Lung (tissue), 12 donors: ENCODE results near the gene ARHGAP27. TPM values are rescaled to one million over a fixed set of nuclear protein-coding genes. Genes with fewer than 3 reads are reported as not detected.
"Not testable (repeated sequence)": the region's sequence is repeated elsewhere in the genome, so short reads cannot be mapped to it uniquely, and the experiment has no call there.

Experiments used
- ATAC-seq: fragments of 200-7000 bp; cut with Tn5 transposase; one replicate; pipeline ENCODE4 v1.9.1; 2020; ENCODE audit warnings: moderate number of reproducible peaks; ENCODE audit not compliant: insufficient read depth, low FRiP score
- DNase-seq, 3 donors: peaks; one replicate each; pipeline ENCODE4 v3.0.0-alpha.2; 2013 to 2017
- H3K27ac ChIP-seq, 2 donors: one replicate each; pipeline ENCODE4 v1.5.1; 2013; ENCODE audit warnings: mild to moderate bottlenecking in 2 of 2, moderate library complexity in 2 of 2, control low read depth in 1 of 2, inconsistent platforms in 1 of 2, low read depth in 1 of 2, low read length in 1 of 2
- H3K27me3 ChIP-seq, 3 donors: one replicate each; pipeline ENCODE4 v1.5.1; 2013; ENCODE audit warnings: low read length in 2 of 3; ENCODE audit not compliant: control insufficient read depth in 3 of 3, insufficient read depth in 3 of 3
- H3K36me3 ChIP-seq, 4 donors: one replicate each; pipeline ENCODE4 v1.5.1; 2013; ENCODE audit warnings: low read length in 4 of 4, mild to moderate bottlenecking in 1 of 4, moderate library complexity in 1 of 4; ENCODE audit not compliant: control insufficient read depth in 4 of 4, insufficient read depth in 4 of 4
- H3K4me1 ChIP-seq, 5 donors: one replicate each; pipeline ENCODE4 v1.5.1; 2013; ENCODE audit warnings: low read length in 5 of 5, mild to moderate bottlenecking in 2 of 5, moderate library complexity in 1 of 5; ENCODE audit not compliant: control insufficient read depth in 5 of 5, insufficient read depth in 5 of 5
- H3K4me3 ChIP-seq: one replicate; pipeline ENCODE4 v1.5.1; 2013; ENCODE audit warnings: mild to moderate bottlenecking, control low read depth, moderate library complexity
- H3K9ac ChIP-seq, 2 donors: one replicate each; pipeline ENCODE4 v1.5.1; 2013; ENCODE audit warnings: low read length in 2 of 2, control low read depth in 1 of 2; ENCODE audit not compliant: insufficient read depth in 1 of 2
- H3K9me3 ChIP-seq, 4 donors: one replicate each; pipeline ENCODE4 v1.5.1; 2013; ENCODE audit warnings: low read length in 3 of 4, mild to moderate bottlenecking in 1 of 4, moderate library complexity in 1 of 4; ENCODE audit not compliant: control insufficient read depth in 4 of 4, insufficient read depth in 3 of 4
- WGBS, 2 donors: extraction: QIAGEN DNeasy Blood & Tissue Kit; methylation state at CpG; one replicate each; pipeline ENCODE4 v1.1.7; 2013; 5-methylcytosine and 5-hydroxymethylcytosine counted together
- polyA plus RNA-seq, 2 donors: library from polyadenylated mRNA; stranded (reverse); fragments of 200-250 nt; gene quantifications; one replicate each; pipeline ENCODE4 v1.2.1, GENCODE V29; 2013
- total RNA-seq, 2 donors: library from RNA; depleted of rRNA in 1 of 2; stranded (reverse); fragments of >200 nt in 1 of 2; gene quantifications; one replicate each; pipeline ENCODE4 v1.2.1, GENCODE V29; 2014 to 2021
- TF ChIP-seq, protein P1 (sequence below): IDR thresholded peaks from 2 replicates; pipeline ENCODE4 v1.5.1; 2012; ENCODE audit warnings: mild to moderate bottlenecking; ENCODE audit errors: control extremely low read depth, extremely low read depth
- donor health status: control.
- donor health status: control.
- donor health status: Bipolar disorder and iron deficiency.
- donor health status: healthy.
- donor health status: DM: yes; HTN: yes; CAD: no.

Gene ARHGAP27
- total and polyA plus RNA-seq, 4 donors, result 42.4 to 85.8 (median 61.8) TPM

GRCh38 chr17:45451131-45451530 is 18.5 kb upstream of the ARHGAP27 start:
- H3K9me3 ChIP-seq, result no peaks in the 10 kb centered on the region
- no peak overlapping the region for H3K9ac ChIP-seq
- no peak overlapping the region for H3K27ac ChIP-seq
- WGBS, 2 donors, result 90 to 93% methylated on average over 8 of the region's 8 CpGs
- DNase-seq (no peak), ATAC-seq (no peak)
- TF ChIP-seq, protein P1, sequence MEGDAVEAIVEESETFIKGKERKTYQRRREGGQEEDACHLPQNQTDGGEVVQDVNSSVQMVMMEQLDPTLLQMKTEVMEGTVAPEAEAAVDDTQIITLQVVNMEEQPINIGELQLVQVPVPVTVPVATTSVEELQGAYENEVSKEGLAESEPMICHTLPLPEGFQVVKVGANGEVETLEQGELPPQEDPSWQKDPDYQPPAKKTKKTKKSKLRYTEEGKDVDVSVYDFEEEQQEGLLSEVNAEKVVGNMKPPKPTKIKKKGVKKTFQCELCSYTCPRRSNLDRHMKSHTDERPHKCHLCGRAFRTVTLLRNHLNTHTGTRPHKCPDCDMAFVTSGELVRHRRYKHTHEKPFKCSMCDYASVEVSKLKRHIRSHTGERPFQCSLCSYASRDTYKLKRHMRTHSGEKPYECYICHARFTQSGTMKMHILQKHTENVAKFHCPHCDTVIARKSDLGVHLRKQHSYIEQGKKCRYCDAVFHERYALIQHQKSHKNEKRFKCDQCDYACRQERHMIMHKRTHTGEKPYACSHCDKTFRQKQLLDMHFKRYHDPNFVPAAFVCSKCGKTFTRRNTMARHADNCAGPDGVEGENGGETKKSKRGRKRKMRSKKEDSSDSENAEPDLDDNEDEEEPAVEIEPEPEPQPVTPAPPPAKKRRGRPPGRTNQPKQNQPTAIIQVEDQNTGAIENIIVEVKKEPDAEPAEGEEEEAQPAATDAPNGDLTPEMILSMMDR, result no peak
- peaks cover 0 to 3% (median 0%) of the 10 kb centered on the region in 5 donors for H3K4me1 ChIP-seq
- H3K36me3 ChIP-seq, result peaks cover 0 to 26% (median 5%) of the 10 kb centered on the region in 4 donors
- H3K27me3 ChIP-seq, result no peaks in the 10 kb centered on the region
- no peak overlapping the region for H3K4me3 ChIP-seq

DNA sequence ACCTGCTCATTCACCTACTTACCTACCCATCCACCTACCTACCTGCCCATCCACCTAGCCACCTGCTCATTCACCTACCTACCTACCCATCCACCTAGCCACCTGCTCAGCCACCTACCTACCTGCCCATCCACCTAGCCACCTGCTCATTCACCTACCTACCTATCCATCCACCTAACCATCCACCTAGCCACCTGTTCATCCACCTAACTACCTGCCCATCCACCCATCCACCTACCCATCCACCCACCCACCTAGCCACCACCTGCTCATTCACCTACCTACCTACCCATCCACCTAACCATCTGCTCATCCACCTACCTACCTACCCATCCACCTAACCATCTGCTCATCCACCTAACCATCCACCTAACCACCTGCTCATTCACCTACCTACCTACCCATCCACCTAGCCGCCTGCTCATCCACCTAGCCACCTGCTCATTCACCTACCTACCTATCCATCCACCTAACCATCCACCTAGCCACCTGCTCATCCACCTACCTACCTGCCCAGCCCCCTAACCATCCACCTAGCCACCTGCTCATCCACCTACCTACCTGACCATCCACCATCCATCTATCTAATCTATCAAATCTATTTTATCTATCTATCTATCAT is 17.1 kb upstream of the ARHGAP27 start:
- H3K4me1 ChIP-seq, H3K9ac ChIP-seq, DNase-seq, H3K27ac ChIP-seq, H3K27me3 ChIP-seq, H3K9me3 ChIP-seq, H3K4me3 ChIP-seq, ATAC-seq: not testable (repeated sequence)
- WGBS, 2 donors, result 96 to 98% methylated on average over 1 of the region's 1 CpG
- H3K36me3 ChIP-seq, result peaks cover 0 to 26% (median 5%) of the 10 kb centered on the region in 4 donors

DNA sequence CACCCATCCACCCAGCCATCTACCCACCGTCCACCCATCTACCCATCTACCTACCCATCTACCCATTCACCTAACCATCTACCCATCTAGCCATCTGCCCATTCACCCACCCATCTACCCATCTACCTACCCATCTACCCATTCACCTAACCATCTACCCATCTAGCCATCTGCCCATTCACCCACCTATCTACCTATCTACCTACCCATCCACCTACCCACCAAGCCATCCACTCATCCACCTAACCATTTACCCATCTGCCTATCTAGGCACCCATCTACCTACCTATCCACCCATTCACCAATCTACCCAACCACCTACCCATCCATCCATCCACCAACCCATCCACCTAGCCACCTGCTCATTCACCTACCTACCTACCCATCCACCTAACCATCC is 16.6 kb upstream of the ARHGAP27 start:
- ATAC-seq, DNase-seq, H3K9ac ChIP-seq, H3K4me1 ChIP-seq, H3K27me3 ChIP-seq, H3K27ac ChIP-seq, H3K4me3 ChIP-seq, H3K9me3 ChIP-seq: not testable (repeated sequence)
- WGBS, 2 donors, result 97 to 100% methylated on average over 1 of the region's 1 CpG
- peaks cover 0 to 23% (median 3%) of the 10 kb centered on the region in 4 donors for H3K36me3 ChIP-seq

- H3K9ac ChIP-seq, H3K9me3 ChIP-seq, ATAC-seq, H3K4me1 ChIP-seq, H3K27me3 ChIP-seq, DNase-seq, H3K4me3 ChIP-seq: not testable (repeated sequence)
- Histone ChIP-seq H3K27ac (peak overlapping the region in 1 of 2 donors; percentile 59), H3K36me3 (peaks cover 0 to 20% (median 3%) of the 10 kb centered on the region in 4 donors)
- 82 to 100% methylated on average over 1 of the region's 1 CpG for WGBS, 2 donors
These were observed 15.8 kb upstream of the ARHGAP27 start for GRCh38 chr17:45448483-45448882.

DNA sequence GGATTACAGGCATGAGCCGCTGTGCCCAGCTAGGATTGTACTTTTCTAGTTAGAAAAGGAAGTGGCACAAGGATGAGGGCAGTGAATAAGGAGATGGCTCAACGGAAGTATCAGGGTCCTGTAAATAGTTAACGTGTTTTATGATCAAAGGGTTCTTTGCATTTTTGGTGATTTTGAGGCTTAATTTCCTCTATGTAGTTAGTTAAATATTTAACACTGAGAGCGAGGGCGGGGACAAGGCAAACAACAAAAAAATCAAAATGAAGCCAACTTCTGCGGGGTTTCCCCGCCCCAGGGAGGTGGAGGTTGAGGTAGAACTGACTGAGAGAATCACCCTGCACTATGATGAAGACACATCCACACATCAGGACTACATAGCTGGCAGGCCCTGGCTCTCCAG is 15.4 kb upstream of the ARHGAP27 start:
- not testable (repeated sequence) for H3K4me3 ChIP-seq, ATAC-seq, H3K9me3 ChIP-seq, H3K27me3 ChIP-seq, H3K4me1 ChIP-seq, H3K9ac ChIP-seq
- H3K36me3 ChIP-seq, result peaks cover 0 to 19% (median 3%) of the 10 kb centered on the region in 4 donors
- DNase-seq, result peak in 1 of 3 donors; percentile 12
- peak overlapping the region in 1 of 2 donors; percentile 59 for H3K27ac ChIP-seq
- whole genome bisulfite sequencing, 2 donors, result 55 to 61% methylated on average over 7 of the region's 7 CpGs

- not testable (repeated sequence) for H3K9ac ChIP-seq, ATAC-seq, H3K4me1 ChIP-seq, H3K4me3 ChIP-seq, H3K9me3 ChIP-seq, H3K27me3 ChIP-seq
- Histone ChIP-seq H3K36me3 (peaks cover 0 to 17% (median 3%) of the 10 kb centered on the region in 4 donors), H3K27ac (peak overlapping the region in 1 of 2 donors; percentile 87)
- 51 to 61% methylated on average over 14 of the region's 14 CpGs for WGBS, 2 donors
- DNase-seq, result peak in 1 of 3 donors; percentile 10
These were observed 15.0 kb upstream of the ARHGAP27 start for GRCh38 chr17:45447650-45448049.

- not testable (repeated sequence) for H3K27me3 ChIP-seq, H3K9ac ChIP-seq, H3K9me3 ChIP-seq, H3K4me3 ChIP-seq, DNase-seq, H3K4me1 ChIP-seq
- 71 to 89% methylated on average over 8 of the region's 8 CpGs for WGBS, 2 donors
- Histone ChIP-seq H3K27ac (peak overlapping the region in 1 of 2 donors; percentile 87), H3K36me3 (peaks cover 0 to 17% (median 3%) of the 10 kb centered on the region in 4 donors)
- peak; percentile 13 for ATAC-seq
These were observed 14.4 kb upstream of the ARHGAP27 start for GRCh38 chr17:45446872-45447625.
